K562 (cell line): ENCODE data around the gene VIM. TPM values are rescaled to one million over a fixed set of nuclear protein-coding genes. Genes with fewer than 3 reads are reported as not detected.
A peak's percentile ranks its signal among the peaks of the same experiment; 100 is the strongest.

Experiments
- ATAC-seq: fragments of 200-7000 bp; cut with Tn5 transposase; 3 replicates; pipeline ENCODE4 v1.9.1; 2020; ENCODE audit warnings: moderate library complexity
- BruUV-seq: library from RNA; stranded (reverse); fragments of 400-500 nt; replicated peaks from 2 replicates; lab custom pipeline; 2021; lab: Mats Ljungman, UMichigan
- CTCF ChIA-PET: fragments of 300-600 bp; formaldehyde crosslinking; extraction: SDS; loops from one replicate; lab custom pipeline; 2021; ENCODE audit warnings: low intra/inter-chr PET ratio; lab: Yijun Ruan, JAX
- POLR2A ChIA-PET: fragments of 300-600, 350-650 bp; sonication (Branson Sonifier 250); formaldehyde crosslinking; extraction: SDS; loops from one replicate; lab custom pipeline; 2021; ENCODE audit warnings: antibody characterized with exemption, inconsistent platforms; lab: Yijun Ruan, JAX
- DNase-seq, 4 experiments: peaks; one replicate each; pipeline versions ENCODE4 v3.0.0 to v3.0.0-alpha.2; 2011 to 2018; ENCODE audit warnings: low spot score in 3 of 4, mixed read lengths in 3 of 4; ENCODE audit errors: extremely low read depth in 1 of 4
- FAIRE-seq: peaks from 2 replicates; lab custom pipeline; 2011; peaks lifted over from hg19 to GRCh38; lab: Jason Lieb, UNC
- H2AFZ ChIP-seq: 2 replicates; pipeline ENCODE4 v1.6.0; 2011; ENCODE audit warnings: low read depth, low read length, control low read depth, inconsistent platforms
- H3K27ac ChIP-seq: fragments of 200-600 bp; 3 replicates; pipeline ENCODE4 v1.8.0; 2011; ENCODE audit warnings: low read depth, mild to moderate bottlenecking, control low read depth, inconsistent platforms, low read length, moderate library complexity, mixed read lengths; ENCODE audit errors: extremely low read depth
- H3K27me3 ChIP-seq, 2 experiments: fragments of 300-600 bp in 1 of 2; 2 replicates in 1 of 2; 3 replicates in 1 of 2; pipeline versions ENCODE4 v1.6.0 to v1.8.0; 2011; ENCODE audit warnings: inconsistent platforms in 2 of 2, low read length in 2 of 2, mild to moderate bottlenecking in 1 of 2, mixed read lengths in 1 of 2, moderate library complexity in 1 of 2; ENCODE audit not compliant: control insufficient read depth in 2 of 2, insufficient read depth in 2 of 2
- H3K36me3 ChIP-seq: fragments of 300-600 bp; 3 replicates; pipeline ENCODE4 v1.8.0; 2011; ENCODE audit warnings: mild to moderate bottlenecking, low read length, inconsistent platforms; ENCODE audit not compliant: control insufficient read depth, insufficient read depth
- H3K4me1 ChIP-seq, 2 experiments: fragments of 200-600 bp in 1 of 2; replicated peaks in 1 of 2; 2 replicates in 1 of 2; 3 replicates in 1 of 2; pipeline versions ENCODE4 v1.5.1 to v1.8.0; 2011; ENCODE audit warnings: inconsistent platforms in 2 of 2, low read length in 2 of 2, mild to moderate bottlenecking in 1 of 2, mixed read lengths in 1 of 2, moderate library complexity in 1 of 2; ENCODE audit not compliant: control insufficient read depth in 2 of 2, insufficient read depth in 2 of 2
- H3K4me2 ChIP-seq: 2 replicates; pipeline ENCODE4 v1.6.1; 2011; ENCODE audit warnings: low read length, control low read depth, inconsistent platforms, mixed read lengths; ENCODE audit not compliant: insufficient read depth
- H3K4me3 ChIP-seq: fragments of 200-600 bp; sonication (generic), shearing (Covaris generic); 2 replicates; pipeline ENCODE4 v1.5.1; 2016; ENCODE audit warnings: control low read depth, inconsistent platforms
- H3K79me2 ChIP-seq: fragments of 200-600 bp; 3 replicates; pipeline ENCODE4 v1.8.0; 2011; ENCODE audit warnings: low read length, inconsistent platforms; ENCODE audit not compliant: control insufficient read depth, insufficient read depth
- H3K9ac ChIP-seq, 2 experiments: 2 replicates each; pipeline versions ENCODE4 v1.6.0 to v1.6.1; 2011; ENCODE audit warnings: low read depth in 2 of 2, low read length in 2 of 2, control low read depth in 1 of 2, inconsistent platforms in 1 of 2, mild to moderate bottlenecking in 1 of 2, mixed read lengths in 1 of 2; ENCODE audit not compliant: insufficient read depth in 1 of 2
- H3K9me1 ChIP-seq: one replicate; pipeline ENCODE4 v1.6.0; 2011; ENCODE audit warnings: inconsistent platforms, mild to moderate bottlenecking, low read length, moderate library complexity; ENCODE audit not compliant: control insufficient read depth, insufficient read depth
- H3K9me3 ChIP-seq: replicated peaks from 2 replicates; pipeline ENCODE4 v1.5.1; 2011; ENCODE audit warnings: low read depth, low read length, inconsistent platforms; ENCODE audit not compliant: control insufficient read depth, insufficient read depth
- H4K20me1 ChIP-seq: replicated peaks from 2 replicates; pipeline ENCODE4 v1.6.1; 2011; ENCODE audit warnings: low read length, inconsistent platforms, mixed read lengths; ENCODE audit not compliant: control insufficient read depth, insufficient read depth
- BRCA1 ChIP-seq, 2 experiments: fragments of 450-650 bp in 1 of 2; sonication (generic) in 1 of 2; formaldehyde crosslinking in 1 of 2; IDR thresholded peaks; 2 replicates each; pipeline versions ENCODE4 v1.5.0 to v1.6.1; 2017 to 2020; ENCODE audit warnings: mild to moderate bottlenecking in 1 of 2, missing genetic modification reagents in 1 of 2
- CHCHD3 ChIP-seq: fragments of 250-450 bp; sonication (Bioruptor Pico); IDR thresholded peaks from 2 replicates; pipeline ENCODE4 v2.1.2; 2022; ENCODE audit warnings: mild to moderate bottlenecking
- DACH1 ChIP-seq: fragments of 450-650 bp; IDR thresholded peaks from 2 replicates; pipeline ENCODE4 v1.6.1; 2018; ENCODE audit not compliant: partially characterized antibody
- ELF1 ChIP-seq: fragments of 200-800 bp; sonication (Bioruptor generic); IDR thresholded peaks from 2 replicates; pipeline ENCODE4 v1.6.1; 2016; ENCODE audit warnings: missing genetic modification characterization, missing compliant biosample characterization
- ESRRB ChIP-seq: fragments of 250-450 bp; sonication (Bioruptor Pico); IDR thresholded peaks from 2 replicates; pipeline ENCODE4 v1.5.0; 2020; ENCODE audit warnings: mild to moderate bottlenecking, moderate library complexity, borderline replicate concordance
- FOXM1 ChIP-seq, 2 experiments: fragments of 450-650 bp in 1 of 2; sonication (generic) in 1 of 2; formaldehyde crosslinking in 1 of 2; IDR thresholded peaks; 2 replicates each; pipeline versions ENCODE4 v1.6.1 to v1.9.0; 2017 to 2022; ENCODE audit warnings: low read depth in 2 of 2, mild to moderate bottlenecking in 2 of 2, missing genetic modification reagents in 1 of 2, moderate library complexity in 1 of 2
- GATAD2B ChIP-seq: fragments of 450-650 bp; IDR thresholded peaks from 2 replicates; pipeline ENCODE4 v1.6.1; 2017; ENCODE audit warnings: mild to moderate bottlenecking, borderline replicate concordance
- MTA2 ChIP-seq: fragments of 450-650 bp; IDR thresholded peaks from 2 replicates; pipeline ENCODE4 v1.6.1; 2016; ENCODE audit warnings: low read depth
- PCBP2 ChIP-seq: fragments of 200-400 bp; formaldehyde crosslinking; IDR thresholded peaks from 2 replicates; pipeline ENCODE4 v1.6.1; 2018; ENCODE audit warnings: low read length, low read depth, mild to moderate bottlenecking, moderate library complexity; ENCODE audit not compliant: poor library complexity, severe bottlenecking
- PHB2 ChIP-seq: fragments of 450-650 bp; IDR thresholded peaks from 2 replicates; pipeline ENCODE4 v1.6.1; 2017; ENCODE audit warnings: low read depth
- POU5F1 ChIP-seq: fragments of 150-350 bp; IDR thresholded peaks from 2 replicates; pipeline ENCODE4 v1.6.1; 2014; ENCODE audit warnings: borderline replicate concordance, low read length, low read depth, mild to moderate bottlenecking; ENCODE audit not compliant: partially characterized antibody
- RBM14 ChIP-seq: fragments of 200-400 bp; formaldehyde crosslinking; IDR thresholded peaks from 2 replicates; pipeline ENCODE4 v1.6.1; 2018; ENCODE audit warnings: low read depth, mild to moderate bottlenecking, low read length, moderate library complexity, borderline replicate concordance; ENCODE audit not compliant: insufficient read depth
- SMARCE1 ChIP-seq: fragments of 450-650 bp; IDR thresholded peaks from 2 replicates; pipeline ENCODE4 v1.7.1; 2016; ENCODE audit warnings: mild to moderate bottlenecking
- TSC22D4 ChIP-seq: fragments of 450-650 bp; IDR thresholded peaks from 2 replicates; pipeline ENCODE4 v1.6.1; 2016; ENCODE audit warnings: missing genetic modification characterization, missing biosample characterization, control low read depth
- ZEB2 ChIP-seq: fragments of 450-650 bp; IDR thresholded peaks from 2 replicates; pipeline ENCODE4 v1.6.1; 2016
- ZNF184 ChIP-seq: sonication (generic); formaldehyde crosslinking; IDR thresholded peaks from 2 replicates; pipeline ENCODE4 v1.5.0; 2020; ENCODE audit warnings: missing genetic modification reagents
- WGBS: fragments of 100-300 bp; shearing (Covaris generic); methylation state at CpG from one replicate; pipeline ENCODE4 v1.1.6; 2016; ENCODE audit warnings: low coverage, mixed read lengths; ENCODE audit not compliant: insufficient coverage; ENCODE audit errors: missing lambda C conversion rate; 5-methylcytosine and 5-hydroxymethylcytosine counted together
- in situ Hi-C: fragments of 300-500 bp; cut with MboI; formaldehyde crosslinking; loops from 4 replicates; pipeline ENCODE4 v1.15.0; 2018; ENCODE audit warnings: inconsistent platforms, mixed read lengths
- intact Hi-C: fragments of 100-400 bp; cut with micrococcal nuclease; formaldehyde crosslinking; loops from 2 replicates; pipeline ENCODE4 v1.14.2; 2022
- polyA plus RNA-seq, 8 experiments: library from polyadenylated mRNA; depleted of rRNA in 4 of 8; stranded (reverse) in 5 of 8; unstranded in 3 of 8; fragments of >200 nt; fragmentation: Nextera tagmentation in 2 of 8; fragmentation: Illumina TruSeq in 1 of 8; extraction: Ambion mirVana in 2 of 8; extraction: Trizol in 1 of 8; gene quantifications; 2 replicates each; pipeline versions ENCODE4 v1.2.1 to v1.2.3, GENCODE V29; 2011 to 2014; ENCODE audit warnings: inconsistent platforms in 1 of 8, missing spikeins in 1 of 8
- total RNA-seq, 7 experiments: library from RNA; depleted of rRNA in 6 of 7; stranded (reverse); fragments of >200 nt in 6 of 7; fragmentation: Illumina TruSeq in 2 of 7; extraction: Trizol in 2 of 7; gene quantifications; 2 replicates each; pipeline versions ENCODE4 v1.2.1 to v1.2.3, GENCODE V29; 2011 to 2021; ENCODE audit warnings: low replicate concordance in 1 of 7

Gene VIM
- total and polyA plus RNA-seq, 9 of the 15 experiments (the other 6 are each of a cell fraction or from before 2014, with no cell fraction given) = 86.0 to 621 (median 383) TPM

- TF ChIP-seq ELF1 (tag) (no peak), PCBP2 (no peak), ESRRB (no peak), SMARCE1 (peak; percentile 69)
These were observed 19.2 kb downstream of the VIM start (continued) for GRCh38 chr10:17247210-17247609.

GRCh38 chr10:17248964-17249363, 20.9 kb downstream of the VIM start:
- H3K9me3 ChIP-seq = peaks cover 20% of the 10 kb centered on the region
- 87% methylated on average over 1 of the region's 1 CpG for WGBS
- no peak for ATAC-seq
- BruUV-seq = no TSS peak
- in situ Hi-C loops = no loop called here
- H3K27me3 ChIP-seq = no peaks in the 10 kb centered on the region
- H4K20me1 ChIP-seq = no peaks in the 10 kb centered on the region
- H3K9ac ChIP-seq = no peak overlapping the region
- CTCF ChIA-PET = no interaction called here
- no peaks in the 10 kb centered on the region for H3K36me3 ChIP-seq
- no peak for FAIRE-seq
- POLR2A ChIA-PET = no interaction called here
- H3K27ac ChIP-seq = no peak overlapping the region
- intact Hi-C loops = no loop called here
- no peak for DNase-seq
- H3K9me1 ChIP-seq = no peaks in the 10 kb centered on the region
- no peak overlapping the region for H3K4me3 ChIP-seq
- no peak overlapping the region for H2AFZ ChIP-seq
- H3K79me2 ChIP-seq = no peaks in the 10 kb centered on the region
- peaks cover 0 to 11% of the 10 kb centered on the region in 2 experiments; a peak in 3 of 5 replicates for H3K4me1 ChIP-seq
- H3K4me2 ChIP-seq = no peak overlapping the region
- no peak for TF ChIP-seq BRCA1 (IDR thresholded peaks at IDR 0.05)
- TF ChIP-seq BRCA1 (CRISPR knock-in tag; IDR thresholded peaks at IDR 0.05) = no peak
- 0 out of 2 replicates have a peak, but pooled peaks have one; percentile 17 for TF ChIP-seq MTA2
- no peak for TF ChIP-seq RBM14
- no peak for TF ChIP-seq FOXM1 (IDR thresholded peaks at IDR 0.05; ENCODE audit: low read depth)
- no peak for TF ChIP-seq FOXM1 (CRISPR knock-in tag; IDR thresholded peaks at IDR 0.05; ENCODE audit: low read depth)
- no peak for TF ChIP-seq DACH1
- TF ChIP-seq TSC22D4 = no peak
- TF ChIP-seq ZNF184 (CRISPR knock-in tag) = no peak
- no peak for TF ChIP-seq CHCHD3 (CRISPR knock-in tag)
- TF ChIP-seq POU5F1 = no peak
- TF ChIP-seq PHB2 = 0 out of 2 replicates have a peak, but pooled peaks have one; percentile 19
- peak; percentile 76; the same call in 1 of the 2 replicates for TF ChIP-seq GATAD2B
- TF ChIP-seq ZEB2 = peak; percentile 48; the same call in 1 of the 2 replicates
